Ishikawa (cell line): ENCODE measurements around the gene LIPE.

Source experiments
- CEBPB ChIP-seq: IDR thresholded peaks from 2 replicates; pipeline ENCODE4 v1.6.1; 2012
- CREB1 ChIP-seq: IDR thresholded peaks from 2 replicates; pipeline ENCODE4 v1.6.1; 2012; ENCODE audit warnings: low read depth
- EGR1 ChIP-seq: IDR thresholded peaks from 2 replicates; pipeline ENCODE4 v1.6.1; 2012
- EP300 ChIP-seq: IDR thresholded peaks from 2 replicates; pipeline ENCODE4 v1.6.1; 2012; ENCODE audit warnings: borderline replicate concordance
- FOXM1 ChIP-seq: IDR thresholded peaks from 2 replicates; pipeline ENCODE4 v1.6.1; 2012; ENCODE audit warnings: low read depth, borderline replicate concordance
- MAX ChIP-seq: IDR thresholded peaks from 2 replicates; pipeline ENCODE4 v1.6.1; 2012
- NFIC ChIP-seq: IDR thresholded peaks from 2 replicates; pipeline ENCODE4 v1.6.1; 2012
- RAD21 ChIP-seq: IDR thresholded peaks from 2 replicates; pipeline ENCODE4 v1.6.1; 2012; ENCODE audit warnings: low read depth
- REST ChIP-seq: IDR thresholded peaks from 2 replicates; pipeline ENCODE4 v1.6.1; 2012; ENCODE audit warnings: low read depth, mild to moderate bottlenecking
- TAF1 ChIP-seq: IDR thresholded peaks from 2 replicates; pipeline ENCODE4 v1.6.1; 2012; ENCODE audit warnings: low read depth, mild to moderate bottlenecking
- TCF12 ChIP-seq: IDR thresholded peaks from 2 replicates; pipeline ENCODE4 v1.6.1; 2012; ENCODE audit warnings: low read depth
- TEAD4 ChIP-seq: IDR thresholded peaks from 2 replicates; pipeline ENCODE4 v1.6.1; 2012
- USF1 ChIP-seq: IDR thresholded peaks from 2 replicates; pipeline ENCODE4 v1.6.1; 2012
- YY1 ChIP-seq: IDR thresholded peaks from 2 replicates; pipeline ENCODE4 v1.6.1; 2012; ENCODE audit warnings: low read depth
- ZBTB7A ChIP-seq: IDR thresholded peaks from 2 replicates; pipeline ENCODE4 v1.6.1; 2012; ENCODE audit warnings: low read depth

LIPE gene

GRCh38 chr19:42360787-42361544, 66.2 kb downstream of the LIPE start:
- TF ChIP-seq USF1 = no peak
- TF ChIP-seq TCF12 = no peak
- TF ChIP-seq EGR1 = no peak
- TF ChIP-seq EP300 = no peak
- TF ChIP-seq MAX = no peak
- no peak for TF ChIP-seq FOXM1
- TF ChIP-seq YY1 = no peak
- no peak for TF ChIP-seq CREB1
- no peak for TF ChIP-seq ZBTB7A

- no peak for TF ChIP-seq RAD21
- TF ChIP-seq NFIC = no peak
- TF ChIP-seq ZBTB7A = no peak
- no peak for TF ChIP-seq CREB1
- no peak for TF ChIP-seq REST
- no peak for TF ChIP-seq YY1
- no peak for TF ChIP-seq EGR1
- TF ChIP-seq TCF12 = no peak
- TF ChIP-seq TAF1 = no peak
- TF ChIP-seq CEBPB = no peak
- TF ChIP-seq MAX = no peak
These were observed 69.9 kb downstream of the LIPE start for GRCh38 chr19:42357290-42357689.

- TF ChIP-seq REST = no peak
- TF ChIP-seq CEBPB = no peak
- no peak for TF ChIP-seq RAD21
- no peak for TF ChIP-seq USF1
- TF ChIP-seq TEAD4 = no peak
- TF ChIP-seq CREB1 = no peak
- TF ChIP-seq TAF1 = no peak
- TF ChIP-seq NFIC = no peak
- TF ChIP-seq FOXM1 = no peak
- TF ChIP-seq ZBTB7A = no peak
- no peak for TF ChIP-seq YY1
- no peak for TF ChIP-seq MAX
- TF ChIP-seq TCF12 = no peak
- no peak for TF ChIP-seq EGR1
- TF ChIP-seq EP300 = no peak
These were observed 70.5 kb downstream of the LIPE start for GRCh38 chr19:42356686-42357085.

- TF ChIP-seq TAF1 = no peak
- no peak for TF ChIP-seq CREB1
- TF ChIP-seq ZBTB7A = no peak
- TF ChIP-seq MAX = no peak
- TF ChIP-seq TCF12 = no peak
- TF ChIP-seq REST = no peak
- TF ChIP-seq YY1 = no peak
- TF ChIP-seq FOXM1 = no peak
These were observed 71.3 kb downstream of the LIPE start for GRCh38 chr19:42355896-42356295.
